Duodenal mucosa (tissue), 2 donors: ENCODE data around the gene TMEM253.

Experiments
- H3K27ac ChIP-seq: one replicate; pipeline ENCODE4 v1.7.0; 2013; ENCODE audit warnings: low read depth, low read length
- H3K27me3 ChIP-seq, 2 donors: one replicate each; pipeline ENCODE4 v1.7.0; 2013; ENCODE audit warnings: low read length in 2 of 2, control low read depth in 1 of 2; ENCODE audit not compliant: insufficient read depth in 2 of 2, control insufficient read depth in 1 of 2
- H3K36me3 ChIP-seq, 2 donors: one replicate each; pipeline ENCODE4 v1.7.0; 2013; ENCODE audit warnings: low read length in 2 of 2, control low read depth in 1 of 2; ENCODE audit not compliant: insufficient read depth in 2 of 2, control insufficient read depth in 1 of 2
- H3K4me1 ChIP-seq, 2 donors: one replicate each; pipeline ENCODE4 v1.7.0; 2013; ENCODE audit warnings: low read length in 2 of 2, control low read depth in 1 of 2; ENCODE audit not compliant: insufficient read depth in 2 of 2, control insufficient read depth in 1 of 2
- H3K4me3 ChIP-seq, 2 donors: one replicate each; pipeline ENCODE4 v1.7.0; 2013; ENCODE audit warnings: low read length in 2 of 2, low read depth in 1 of 2
- H3K9ac ChIP-seq, 2 donors: one replicate each; pipeline ENCODE4 v1.7.0; 2013; ENCODE audit warnings: low read length in 2 of 2, low read depth in 1 of 2
- H3K9me3 ChIP-seq, 2 donors: one replicate each; pipeline ENCODE4 v1.7.0; 2013; ENCODE audit warnings: low read length in 2 of 2, control low read depth in 1 of 2; ENCODE audit not compliant: control insufficient read depth in 1 of 2

The TMEM253 gene

DNA sequence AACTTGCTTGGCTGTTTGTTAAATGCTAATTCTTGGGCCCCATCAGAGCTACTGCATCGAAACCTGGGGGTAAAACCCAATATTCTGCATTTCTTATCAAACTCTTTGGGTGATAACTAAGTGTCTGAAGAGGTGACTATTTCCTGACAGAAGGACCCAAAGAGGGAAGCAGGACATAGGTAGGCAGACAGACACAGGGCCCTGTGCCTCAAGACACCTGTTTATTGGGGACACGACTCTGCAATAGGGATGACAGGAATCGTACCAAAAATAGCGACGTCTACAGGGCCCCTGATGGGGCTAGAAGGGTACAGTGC, 11.0 kb upstream of the TMEM253 start:
- Histone ChIP-seq H3K27ac (no peak overlapping the region), H3K4me3 (no peak overlapping the region), H3K9ac (no peak overlapping the region), H3K27me3 (no peaks in the 10 kb centered on the region), H3K36me3 (peaks cover 6 to 40% of the 10 kb centered on the region in 2 donors), H3K4me1 (peaks cover 10 to 23% of the 10 kb centered on the region in 2 donors), H3K9me3 (no peaks in the 10 kb centered on the region)

DNA sequence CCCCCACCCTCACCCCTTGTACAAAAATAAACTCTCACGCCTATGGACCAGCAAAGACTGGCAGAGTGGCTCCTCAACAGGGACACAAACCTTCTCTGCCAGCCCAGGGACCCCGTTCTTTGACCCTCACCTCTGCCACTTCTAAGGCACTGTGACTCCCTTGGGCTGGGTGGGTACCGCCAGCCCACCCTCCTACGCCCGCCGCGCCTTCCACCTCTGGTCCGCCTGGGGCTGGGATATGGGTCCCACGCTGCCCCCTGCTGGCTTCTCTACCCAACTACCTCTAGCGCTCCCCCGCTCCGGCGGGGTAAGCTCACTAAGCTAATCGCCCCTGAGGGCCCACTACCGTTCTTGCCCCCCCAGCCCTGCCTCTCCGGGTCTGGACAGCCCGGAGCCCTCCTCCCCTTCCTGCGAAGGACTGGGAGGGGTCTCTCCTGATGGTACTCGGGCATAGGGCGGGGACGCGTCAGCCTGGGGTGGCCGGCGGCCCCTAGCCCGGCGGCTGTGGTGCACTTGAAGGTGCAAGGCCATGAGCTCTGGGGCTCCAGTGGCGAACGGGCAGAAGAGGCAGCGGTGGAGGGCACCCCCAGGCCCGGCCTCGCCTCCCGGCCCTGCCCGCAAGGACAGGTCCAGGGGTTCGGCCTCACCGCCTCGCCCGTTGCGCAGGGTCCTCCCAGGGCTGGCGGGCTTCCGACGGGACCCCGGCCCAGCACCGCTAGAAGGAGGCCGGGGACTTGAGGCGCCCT, 10.5 kb upstream of the TMEM253 start:
- H3K27ac ChIP-seq, result no peak overlapping the region

DNA sequence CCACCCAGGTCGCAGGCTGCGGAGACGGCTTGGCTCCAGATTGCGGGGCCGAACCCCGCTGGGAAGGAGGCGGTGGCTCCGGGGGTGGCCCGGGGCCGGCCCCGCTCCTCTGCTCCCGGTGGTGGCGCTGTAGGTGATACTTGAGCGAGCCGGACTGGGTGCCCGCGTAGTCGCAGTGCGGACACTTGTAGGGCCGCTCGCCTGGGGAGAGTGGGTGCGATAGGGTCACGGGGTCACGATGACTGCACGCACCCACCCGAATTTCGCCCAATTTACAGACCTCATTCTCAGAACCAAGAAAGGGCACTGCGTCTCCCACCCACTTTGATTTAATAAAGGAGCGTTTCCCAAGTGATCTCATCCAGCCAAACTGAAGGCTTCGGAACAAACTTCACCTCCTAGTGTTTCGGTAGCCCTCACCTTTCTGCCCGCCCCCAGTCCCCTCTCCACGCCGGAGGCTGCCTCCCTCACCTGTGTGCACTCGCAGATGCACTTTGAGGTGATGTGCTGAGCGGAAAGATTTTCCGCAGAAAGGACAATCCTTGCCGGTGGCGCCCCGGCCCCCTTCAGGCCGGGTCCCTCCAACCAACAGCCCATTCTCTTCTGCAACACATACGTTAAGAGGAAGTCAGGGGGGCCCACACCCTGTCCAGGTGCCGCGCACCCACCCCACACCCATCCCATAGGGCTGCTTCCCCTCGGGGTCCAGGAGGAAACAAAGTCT, 9.8 kb upstream of the TMEM253 start:
- no peak overlapping the region for H3K9ac ChIP-seq
- peaks cover 6 to 27% of the 10 kb centered on the region in 2 donors for H3K36me3 ChIP-seq
- no peaks in the 10 kb centered on the region for H3K9me3 ChIP-seq
- H3K27me3 ChIP-seq, result no peaks in the 10 kb centered on the region
- H3K4me1 ChIP-seq, result peaks cover 1 to 26% of the 10 kb centered on the region in 2 donors
- no peak overlapping the region for H3K4me3 ChIP-seq
- H3K27ac ChIP-seq, result no peak overlapping the region

More for the DNA sequence above, 10.5 kb upstream of the TMEM253 start:
- H3K36me3 ChIP-seq, result peaks cover 6 to 34% of the 10 kb centered on the region in 2 donors
- no peak overlapping the region for H3K9ac ChIP-seq
- no peaks in the 10 kb centered on the region for H3K27me3 ChIP-seq
- peaks cover 5 to 24% of the 10 kb centered on the region in 2 donors for H3K4me1 ChIP-seq
- H3K4me3 ChIP-seq, result no peak overlapping the region
- H3K9me3 ChIP-seq, result no peaks in the 10 kb centered on the region

DNA sequence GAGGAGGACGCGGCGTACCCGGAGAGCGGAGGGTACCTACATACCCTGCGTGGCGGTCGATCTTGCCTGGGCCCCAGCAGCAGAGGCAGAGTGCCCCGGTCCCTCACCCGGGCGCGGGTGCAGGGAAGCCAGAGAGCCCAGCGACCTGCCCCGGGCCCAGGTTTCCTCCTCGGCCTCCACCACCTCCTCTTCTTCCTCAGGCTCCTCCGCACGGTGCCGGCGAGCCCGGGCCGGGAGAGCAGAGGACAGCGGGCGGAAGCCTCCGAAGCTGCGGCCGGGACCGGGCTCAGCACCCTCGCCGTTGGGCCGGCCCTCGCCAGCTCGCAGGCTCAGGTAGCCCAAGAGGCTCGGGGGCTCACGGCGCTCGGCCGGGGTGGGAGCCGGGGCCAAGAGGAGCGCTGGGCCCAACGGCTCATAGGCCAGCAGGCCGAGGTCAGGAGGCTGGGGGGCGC, 9.0 kb upstream of the TMEM253 start:
- H3K4me3 ChIP-seq, result no peak overlapping the region
- H3K4me1 ChIP-seq, result peaks cover 9 to 29% of the 10 kb centered on the region in 2 donors
- no peaks in the 10 kb centered on the region for H3K9me3 ChIP-seq
- H3K27ac ChIP-seq, result no peak overlapping the region
- H3K9ac ChIP-seq, result no peak overlapping the region
- no peaks in the 10 kb centered on the region for H3K27me3 ChIP-seq
- peaks cover 6 to 26% of the 10 kb centered on the region in 2 donors for H3K36me3 ChIP-seq

DNA sequence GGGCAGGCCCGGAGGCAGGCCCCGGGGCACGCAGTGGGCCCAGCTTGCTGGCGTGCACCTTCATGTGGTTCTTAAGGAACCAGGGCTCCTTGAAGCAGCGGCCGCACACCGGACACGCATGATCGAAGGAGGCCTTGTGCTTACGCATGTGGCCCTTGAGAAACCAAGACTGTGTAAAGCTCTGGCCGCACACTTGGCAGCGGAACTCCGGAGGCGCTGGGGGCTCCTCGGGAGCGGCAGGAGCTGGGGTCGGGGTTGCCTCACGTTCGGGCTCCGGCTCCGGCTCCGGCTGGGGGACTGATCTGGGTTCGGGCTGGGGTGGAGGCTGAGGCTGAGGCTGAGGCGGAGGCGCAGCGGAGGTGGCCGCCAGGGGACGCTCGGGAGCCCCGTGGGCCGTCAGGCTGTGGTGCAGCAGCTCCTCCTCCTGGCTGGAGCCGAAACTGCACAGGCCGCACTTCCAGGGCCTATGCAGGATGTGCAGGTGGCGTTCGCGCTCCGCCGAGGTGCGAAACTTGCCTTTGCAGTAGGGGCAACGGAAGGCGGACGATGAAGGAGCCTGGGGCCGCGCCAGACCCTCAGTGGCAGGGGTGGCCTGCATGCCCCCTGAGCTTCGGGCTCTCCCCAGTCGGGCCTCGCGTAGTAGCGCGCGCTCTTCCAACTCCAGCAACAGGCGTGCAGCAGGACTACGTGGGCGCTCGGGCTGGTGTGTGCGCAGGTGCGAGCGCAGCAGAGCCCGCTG, 8.4 kb upstream of the TMEM253 start:
- Histone ChIP-seq H3K9me3 (no peaks in the 10 kb centered on the region), H3K27ac (no peak overlapping the region), H3K9ac (no peak overlapping the region), H3K4me1 (peaks cover 13 to 35% of the 10 kb centered on the region in 2 donors), H3K36me3 (peaks cover 6 to 26% of the 10 kb centered on the region in 2 donors), H3K4me3 (no peak overlapping the region), H3K27me3 (no peaks in the 10 kb centered on the region)

DNA sequence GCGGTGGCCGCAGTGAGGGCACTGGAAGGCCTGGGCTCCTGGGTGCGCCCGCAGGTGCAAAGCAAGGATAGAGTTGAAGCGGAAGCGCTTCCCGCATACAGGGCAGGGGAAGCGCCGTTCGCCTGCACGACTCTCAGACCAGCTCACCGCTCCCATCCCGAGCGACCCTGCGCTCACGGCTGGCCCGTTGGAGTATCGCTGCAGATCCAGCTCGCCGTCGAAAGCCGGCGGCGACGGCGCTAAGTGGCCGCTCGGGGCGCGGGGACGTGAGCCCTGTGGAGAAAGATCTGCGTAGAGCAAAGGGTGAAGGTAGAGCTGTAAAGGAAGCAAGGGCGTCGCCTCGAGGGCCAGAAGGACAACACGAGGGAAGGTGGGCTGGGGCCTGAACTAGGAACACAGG, 7.8 kb upstream of the TMEM253 start:
- H3K27ac ChIP-seq, result no peak overlapping the region
- no peaks in the 10 kb centered on the region for H3K9me3 ChIP-seq
- H3K9ac ChIP-seq, result no peak overlapping the region
- H3K36me3 ChIP-seq, result peaks cover 6 to 26% of the 10 kb centered on the region in 2 donors
- H3K27me3 ChIP-seq, result no peaks in the 10 kb centered on the region
- H3K4me1 ChIP-seq, result peaks cover 13 to 35% of the 10 kb centered on the region in 2 donors
- H3K4me3 ChIP-seq, result no peak overlapping the region

DNA sequence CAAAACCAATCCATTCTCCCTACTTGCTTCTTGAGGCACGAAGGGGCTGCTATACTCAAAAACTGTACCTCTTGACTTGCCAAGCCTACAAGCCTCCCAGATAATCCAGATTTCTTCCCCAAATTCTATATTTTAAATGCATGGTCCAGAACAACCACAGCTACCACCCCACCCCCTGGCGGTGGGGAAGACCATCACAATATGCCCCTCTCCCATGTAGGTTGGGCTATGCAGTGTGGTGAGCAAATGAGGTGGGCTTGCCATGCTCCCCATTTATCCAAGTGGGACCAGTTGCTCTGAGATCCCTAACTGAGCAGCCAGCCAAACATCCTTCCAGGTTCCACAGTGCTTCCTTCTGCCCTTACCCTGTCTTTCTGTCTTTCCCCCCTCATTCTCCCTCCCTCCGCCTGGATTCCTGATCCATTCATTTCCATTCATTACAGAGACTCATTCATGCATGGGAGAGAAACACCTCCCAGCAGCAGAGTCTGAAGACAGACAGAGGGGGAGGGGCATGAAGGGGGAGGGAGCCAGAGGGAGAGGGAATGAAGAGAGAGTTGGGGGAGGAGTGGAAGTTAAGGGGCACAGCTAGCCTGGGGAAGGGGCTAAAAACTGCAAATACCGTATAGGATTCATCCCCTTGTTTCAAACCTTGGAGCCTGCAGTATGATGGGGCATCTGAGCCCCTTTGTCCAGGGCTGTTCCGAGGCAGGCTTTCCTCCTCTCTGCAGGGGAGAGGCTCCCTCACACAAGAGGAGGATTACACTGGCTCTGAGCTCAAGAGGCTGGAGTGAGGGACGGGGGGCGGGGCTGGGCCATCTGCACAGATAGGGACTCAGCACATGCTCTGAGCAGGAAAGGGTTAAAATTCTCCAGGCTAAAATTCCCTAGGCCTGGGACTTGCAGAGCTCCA, 6.8 kb upstream of the TMEM253 start:
- Histone ChIP-seq H3K9ac (no peak overlapping the region), H3K36me3 (peaks cover 5 to 16% of the 10 kb centered on the region in 2 donors), H3K27ac (no peak overlapping the region), H3K27me3 (no peaks in the 10 kb centered on the region), H3K9me3 (no peaks in the 10 kb centered on the region), H3K4me3 (no peak overlapping the region), H3K4me1 (peaks cover 16 to 37% of the 10 kb centered on the region in 2 donors)

DNA sequence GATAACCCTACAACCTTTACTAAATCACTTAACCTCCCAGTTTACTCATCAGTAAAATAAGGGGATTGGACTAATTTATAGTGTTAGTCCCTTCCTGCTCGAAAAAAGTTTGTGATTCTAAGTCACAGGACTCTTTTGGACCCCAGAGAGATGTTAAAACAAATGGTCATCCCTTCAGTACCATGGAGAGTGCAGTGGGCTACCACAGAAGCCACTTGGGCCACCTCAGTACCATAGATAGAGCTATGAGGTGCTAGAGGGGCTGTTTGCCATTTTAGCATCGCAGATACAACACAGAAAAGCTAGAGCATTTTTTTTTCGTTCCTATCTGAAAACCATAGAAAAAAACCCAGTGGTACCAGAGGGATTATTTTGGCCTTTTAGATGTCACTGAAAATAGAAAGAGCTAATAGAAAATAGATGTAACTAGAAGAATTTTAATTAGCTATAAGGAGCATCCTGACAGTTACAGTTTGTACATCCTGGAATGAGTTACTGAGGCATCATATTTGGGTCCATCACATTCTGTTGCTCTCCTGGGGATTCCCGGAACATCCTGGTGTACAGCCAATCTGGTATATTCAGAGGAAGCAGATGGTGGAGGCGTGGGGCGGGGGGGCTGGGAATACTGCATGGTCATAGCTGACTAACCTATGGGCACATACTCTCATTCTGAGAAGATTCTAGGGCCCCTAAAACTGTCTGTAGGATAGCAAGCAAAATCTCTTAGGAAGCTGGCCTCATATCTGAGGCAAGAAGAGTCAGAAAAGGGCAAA, 5.2 kb upstream of the TMEM253 start:
- Histone ChIP-seq H3K27ac (no peak overlapping the region), H3K4me3 (no peak overlapping the region), H3K9me3 (no peaks in the 10 kb centered on the region), H3K27me3 (no peaks in the 10 kb centered on the region), H3K36me3 (peaks cover 3 to 8% of the 10 kb centered on the region in 2 donors), H3K4me1 (peaks cover 29 to 42% of the 10 kb centered on the region in 2 donors), H3K9ac (no peak overlapping the region)

DNA sequence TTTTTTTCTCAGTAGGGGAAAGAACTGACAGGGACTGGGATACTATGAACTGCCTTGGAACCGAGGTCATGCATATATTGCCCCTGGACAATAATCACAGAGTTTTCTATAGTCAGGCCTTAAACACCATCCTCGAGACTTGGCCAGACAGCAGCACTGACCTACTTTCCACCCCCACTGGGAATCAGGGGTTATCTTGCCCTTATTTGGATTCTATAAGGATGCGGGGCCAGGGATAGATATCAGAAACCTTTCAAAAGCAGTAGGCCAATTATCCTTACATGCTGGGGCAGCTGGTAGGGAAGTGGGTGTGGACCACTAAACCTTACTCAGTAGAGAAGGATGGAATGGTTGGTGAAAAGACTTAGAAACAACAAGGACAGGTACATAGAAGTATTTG, 4.4 kb upstream of the TMEM253 start:
- H3K27ac ChIP-seq, result no peak overlapping the region
- no peak overlapping the region for H3K9ac ChIP-seq
- H3K27me3 ChIP-seq, result no peaks in the 10 kb centered on the region
- peak overlapping the region in 1 of 2 donors; percentile 59 for H3K4me3 ChIP-seq
- H3K4me1 ChIP-seq, result peaks cover 33 to 42% of the 10 kb centered on the region in 2 donors
- no peaks in the 10 kb centered on the region for H3K9me3 ChIP-seq
- H3K36me3 ChIP-seq, result peaks cover 0 to 2% of the 10 kb centered on the region in 2 donors
